Ishikawa (cell line): Measurements from ENCODE around the gene MESD.

Experiments
- CEBPB ChIP-seq: IDR thresholded peaks from 2 replicates; pipeline ENCODE4 v1.6.1; 2012
- CREB1 ChIP-seq: IDR thresholded peaks from 2 replicates; pipeline ENCODE4 v1.6.1; 2012; ENCODE audit warnings: low read depth
- EGR1 ChIP-seq: IDR thresholded peaks from 2 replicates; pipeline ENCODE4 v1.6.1; 2012
- EP300 ChIP-seq: IDR thresholded peaks from 2 replicates; pipeline ENCODE4 v1.6.1; 2012; ENCODE audit warnings: borderline replicate concordance
- FOXM1 ChIP-seq: IDR thresholded peaks from 2 replicates; pipeline ENCODE4 v1.6.1; 2012; ENCODE audit warnings: low read depth, borderline replicate concordance
- RAD21 ChIP-seq: IDR thresholded peaks from 2 replicates; pipeline ENCODE4 v1.6.1; 2012; ENCODE audit warnings: low read depth
- REST ChIP-seq: IDR thresholded peaks from 2 replicates; pipeline ENCODE4 v1.6.1; 2012; ENCODE audit warnings: low read depth, mild to moderate bottlenecking
- TAF1 ChIP-seq: IDR thresholded peaks from 2 replicates; pipeline ENCODE4 v1.6.1; 2012; ENCODE audit warnings: low read depth, mild to moderate bottlenecking
- TCF12 ChIP-seq: IDR thresholded peaks from 2 replicates; pipeline ENCODE4 v1.6.1; 2012; ENCODE audit warnings: low read depth
- TEAD4 ChIP-seq: IDR thresholded peaks from 2 replicates; pipeline ENCODE4 v1.6.1; 2012
- YY1 ChIP-seq: IDR thresholded peaks from 2 replicates; pipeline ENCODE4 v1.6.1; 2012; ENCODE audit warnings: low read depth

- TF ChIP-seq FOXM1 (no peak), TAF1 (no peak), TEAD4 (no peak), CEBPB (no peak), EGR1 (no peak), REST (no peak), CREB1 (no peak), RAD21 (no peak), EP300 (no peak), YY1 (no peak), TCF12 (no peak)
Measured at GRCh38 chr15:80923668-80924067, 66.0 kb downstream of the MESD start.
